IMR-90 (cell line): ENCODE results near the gene SLC22A16. TPM values are rescaled to one million over a fixed set of nuclear protein-coding genes. Genes with fewer than 3 reads are reported as not detected.

Experiments
- ATAC-seq: fragments of 200-7000 bp; cut with Tn5 transposase; 2 replicates; pipeline ENCODE4 v1.9.1; 2020; ENCODE audit warnings: low read depth, mild to moderate bottlenecking, moderate library complexity
- BruUV-seq: library from RNA; stranded (reverse); fragments of 400-500 nt; replicated peaks from 2 replicates; lab custom pipeline; 2021; lab: Mats Ljungman, UMichigan
- CTCF ChIA-PET: fragments of 300-600 bp; formaldehyde crosslinking; extraction: SDS; loops from one replicate; lab custom pipeline; 2021; ENCODE audit warnings: antibody characterized with exemption; lab: Yijun Ruan, JAX
- POLR2A ChIA-PET: fragments of 300-600 bp; sonication (Branson Sonifier 250); formaldehyde crosslinking; loops from one replicate; lab custom pipeline; 2022; ENCODE audit warnings: antibody characterized with exemption; ENCODE audit not compliant: unreplicated experiment; lab: Charles Lee
- DNase-seq: peaks from one replicate; pipeline ENCODE4 v3.0.0; 2013
- H2AFZ ChIP-seq: replicated peaks from 2 replicates; pipeline ENCODE3; 2013; ENCODE audit warnings: low read length, mild to moderate bottlenecking; ENCODE audit not compliant: poor library complexity
- H2AK5ac ChIP-seq: 2 replicates; pipeline ENCODE4 v1.6.1; 2013; ENCODE audit warnings: low read depth, low read length, inconsistent platforms
- H2AK9ac ChIP-seq: replicated peaks from 2 replicates; pipeline ENCODE3; 2013; ENCODE audit warnings: mild to moderate bottlenecking, low read depth, low read length, moderate library complexity; ENCODE audit not compliant: poor library complexity
- H2BK120ac ChIP-seq: 2 replicates; pipeline ENCODE4 v1.6.1; 2013; ENCODE audit warnings: low read depth, low read length, inconsistent platforms
- H2BK15ac ChIP-seq: 3 replicates; pipeline ENCODE4 v1.6.1; 2013; ENCODE audit warnings: low read depth, low read length, inconsistent platforms
- H2BK20ac ChIP-seq: 2 replicates; pipeline ENCODE4 v1.6.1; 2013; ENCODE audit warnings: low read depth, mild to moderate bottlenecking, inconsistent platforms, low read length, moderate library complexity
- H2BK5ac ChIP-seq: 2 replicates; pipeline ENCODE4 v1.6.1; 2013; ENCODE audit warnings: mild to moderate bottlenecking, low read depth, low read length, inconsistent platforms; ENCODE audit not compliant: poor library complexity, severe bottlenecking
- H3K14ac ChIP-seq: replicated peaks from 2 replicates; pipeline ENCODE4 v1.6.1; 2013; ENCODE audit warnings: low read depth, low read length, inconsistent platforms
- H3K18ac ChIP-seq: 2 replicates; pipeline ENCODE4 v1.6.1; 2013; ENCODE audit warnings: low read depth, low read length, control low read depth
- H3K23ac ChIP-seq: 2 replicates; pipeline ENCODE4 v1.6.1; 2013; ENCODE audit warnings: low read depth, low read length, inconsistent platforms
- H3K27ac ChIP-seq: 2 replicates; pipeline ENCODE4 v1.5.1; 2013; ENCODE audit warnings: mild to moderate bottlenecking, control low read depth, low read length; ENCODE audit not compliant: insufficient read depth
- H3K27me3 ChIP-seq: 2 replicates; pipeline ENCODE4 v1.6.1; 2013; ENCODE audit warnings: low read length; ENCODE audit not compliant: control insufficient read depth, insufficient read depth
- H3K36me3 ChIP-seq: 2 replicates; pipeline ENCODE4 v1.6.1; 2013; ENCODE audit warnings: low read length, mixed read lengths; ENCODE audit not compliant: control insufficient read depth, insufficient read depth
- H3K4ac ChIP-seq: 2 replicates; pipeline ENCODE4 v1.6.1; 2013; ENCODE audit warnings: low read depth, low read length, inconsistent platforms
- H3K4me1 ChIP-seq: 2 replicates; pipeline ENCODE4 v1.6.1; 2013; ENCODE audit warnings: low read length, mixed read lengths; ENCODE audit not compliant: control insufficient read depth, insufficient read depth
- H3K4me2 ChIP-seq: 2 replicates; pipeline ENCODE4 v1.6.1; 2013; ENCODE audit warnings: low read depth, mild to moderate bottlenecking, control low read depth, low read length, moderate library complexity
- H3K4me3 ChIP-seq: 2 replicates; pipeline ENCODE4 v1.5.1; 2013; ENCODE audit warnings: low read depth, mild to moderate bottlenecking, control low read depth, low read length, moderate library complexity; ENCODE audit not compliant: insufficient read depth
- H3K56ac ChIP-seq: 2 replicates; pipeline ENCODE4 v1.6.1; 2013; ENCODE audit warnings: low read length, inconsistent platforms; ENCODE audit not compliant: insufficient read depth; ENCODE audit errors: extremely low read depth
- H3K79me1 ChIP-seq, 2 experiments: 2 replicates each; pipeline ENCODE4 v1.6.1; 2013; ENCODE audit warnings: low read length in 2 of 2, inconsistent platforms in 1 of 2, low read depth in 1 of 2
- H3K9ac ChIP-seq: 2 replicates; pipeline ENCODE4 v1.6.1; 2013; ENCODE audit warnings: low read depth, low read length, control low read depth
- H3K9me1 ChIP-seq: 2 replicates; pipeline ENCODE4 v1.6.1; 2013; ENCODE audit warnings: low read length, inconsistent platforms; ENCODE audit not compliant: insufficient read depth
- H3K9me3 ChIP-seq: 2 replicates; pipeline ENCODE4 v1.6.1; 2013; ENCODE audit warnings: low read length; ENCODE audit not compliant: control insufficient read depth, insufficient read depth
- H4K20me1 ChIP-seq: 2 replicates; pipeline ENCODE4 v1.6.1; 2013; ENCODE audit warnings: low read length, inconsistent platforms; ENCODE audit not compliant: insufficient read depth
- H4K5ac ChIP-seq: 2 replicates; pipeline ENCODE4 v1.6.1; 2013; ENCODE audit warnings: mild to moderate bottlenecking, low read depth, low read length, control low read depth
- H4K8ac ChIP-seq, 2 experiments: 2 replicates each; pipeline ENCODE4 v1.6.1; 2013; ENCODE audit warnings: low read depth in 2 of 2, low read length in 2 of 2, control low read depth in 1 of 2, inconsistent platforms in 1 of 2
- H4K91ac ChIP-seq: 2 replicates; pipeline ENCODE4 v1.6.1; 2013; ENCODE audit warnings: low read depth, low read length, inconsistent platforms; ENCODE audit not compliant: insufficient read depth
- CTCF ChIP-seq: conservative IDR thresholded peaks from 2 replicates; pipeline ENCODE4 v1.5.1; 2012; ENCODE audit warnings: mild to moderate bottlenecking, low read depth, low read length, improper control_type of control experiment
- FOS ChIP-seq: fragments of 150-350 bp; IDR thresholded peaks from 2 replicates; pipeline ENCODE4 v1.6.1; 2016; ENCODE audit warnings: low read depth, low read length
- NFE2L2 ChIP-seq: fragments of 150-350 bp; IDR thresholded peaks from 2 replicates; pipeline ENCODE4 v1.6.1; 2016; ENCODE audit warnings: low read depth, mild to moderate bottlenecking, low read length
- POLR2A ChIP-seq: IDR thresholded peaks from 2 replicates; pipeline ENCODE4 v1.6.1; 2012; ENCODE audit warnings: mild to moderate bottlenecking, low read depth, low read length
- RAD21 ChIP-seq: IDR thresholded peaks from 2 replicates; pipeline ENCODE4 v1.6.1; 2012; ENCODE audit warnings: low read length, improper control_type of control experiment
- WGBS, 2 experiments: methylation state at CpG; one replicate each; pipeline versions ENCODE4 v1.1.5 to v1.1.7; 2013; ENCODE audit warnings: missing lambda C conversion rate in 2 of 2; ENCODE audit not compliant: insufficient read length in 1 of 2; ENCODE audit errors: extremely low coverage in 2 of 2; 5-methylcytosine and 5-hydroxymethylcytosine counted together
- dilution Hi-C: fragments of 300-500 bp; cut with HindIII; formaldehyde crosslinking; loops from one replicate; pipeline ENCODE4 v1.14.3; 2018; ENCODE audit warnings: low sequenced_read_pairs; ENCODE audit not compliant: unreplicated experiment
- in situ Hi-C: fragments of 300-500 bp; cut with MboI; formaldehyde crosslinking; loops from 3 replicates; pipeline ENCODE4 v1.14.3; 2019; ENCODE audit warnings: low sequenced_read_pairs, inconsistent platforms, mixed read lengths
- intact Hi-C: fragments of 100-400 bp; cut with micrococcal nuclease; formaldehyde crosslinking; loops from 2 replicates; pipeline ENCODE4 v1.10.0; 2022
- polyA plus RNA-seq, 3 experiments: library from polyadenylated mRNA; depleted of rRNA; stranded (reverse); fragments of >200 nt; gene quantifications; 2 replicates each; pipeline ENCODE4 v1.2.3, GENCODE V29; 2012; ENCODE audit warnings: low replicate concordance in 1 of 3
- total RNA-seq: library from RNA; depleted of rRNA; stranded (reverse); fragments of >200 nt; gene quantifications from 2 replicates; pipeline ENCODE4 v1.2.3, GENCODE V29; 2012
- TF ChIP-seq, protein P1 (sequence below): fragments of 150-350 bp; IDR thresholded peaks from 2 replicates; pipeline ENCODE4 v1.6.1; 2017; ENCODE audit warnings: mild to moderate bottlenecking, antibody characterized with exemption, low read length, low read depth

Gene SLC22A16
- total and polyA plus RNA-seq, 2 of the 4 experiments (the other 2 are of a cell fraction), result not detected

GRCh38 chr6:110467566-110468140, 8.8 kb downstream of the SLC22A16 start:
- no peak overlapping the region for H2BK20ac ChIP-seq
- DNase-seq (no peak), ATAC-seq (no peak)
- no peak overlapping the region for H4K5ac ChIP-seq
- H3K18ac ChIP-seq, result no peak overlapping the region
- no peak overlapping the region for H3K4me2 ChIP-seq
- BruUV-seq, result no TSS peak
- H3K23ac ChIP-seq, result no peak overlapping the region
- H3K79me1 ChIP-seq, result no peaks in the 10 kb centered on the region
- no peak overlapping the region for H4K8ac ChIP-seq
- in situ Hi-C loops (no loop called here), intact Hi-C loops (no loop called here), dilution Hi-C loops (no loop called here)
- ChIA-PET CTCF (no interaction called here), POLR2A (no interaction called here)
- H3K14ac ChIP-seq, result no peak overlapping the region
- no peak overlapping the region for H2BK120ac ChIP-seq
- H2BK15ac ChIP-seq, result no peak overlapping the region
- H2AK5ac ChIP-seq, result no peak overlapping the region
- peaks cover 12% of the 10 kb centered on the region for H3K27me3 ChIP-seq
- no peak overlapping the region for H2AK9ac ChIP-seq
- H3K4me1 ChIP-seq, result no peaks in the 10 kb centered on the region
- H3K27ac ChIP-seq, result no peak overlapping the region
- H3K9me1 ChIP-seq, result no peaks in the 10 kb centered on the region
- H3K4ac ChIP-seq, result no peak overlapping the region
- no peak overlapping the region for H4K91ac ChIP-seq
- no peak overlapping the region for H2AFZ ChIP-seq
- H3K56ac ChIP-seq, result no peak overlapping the region
- no CpG with 5 or more reads among the region's 1 CpG for WGBS, 2 experiments
- H4K20me1 ChIP-seq, result no peaks in the 10 kb centered on the region
- H2BK5ac ChIP-seq, result no peak overlapping the region
- no peaks in the 10 kb centered on the region for H3K36me3 ChIP-seq
- H3K9ac ChIP-seq, result no peak overlapping the region
- no peak for TF ChIP-seq POLR2A
- no peak for TF ChIP-seq FOS
- no peak for TF ChIP-seq RAD21
- no peak for TF ChIP-seq NFE2L2
- no peak for TF ChIP-seq CTCF
- TF ChIP-seq, protein P1, sequence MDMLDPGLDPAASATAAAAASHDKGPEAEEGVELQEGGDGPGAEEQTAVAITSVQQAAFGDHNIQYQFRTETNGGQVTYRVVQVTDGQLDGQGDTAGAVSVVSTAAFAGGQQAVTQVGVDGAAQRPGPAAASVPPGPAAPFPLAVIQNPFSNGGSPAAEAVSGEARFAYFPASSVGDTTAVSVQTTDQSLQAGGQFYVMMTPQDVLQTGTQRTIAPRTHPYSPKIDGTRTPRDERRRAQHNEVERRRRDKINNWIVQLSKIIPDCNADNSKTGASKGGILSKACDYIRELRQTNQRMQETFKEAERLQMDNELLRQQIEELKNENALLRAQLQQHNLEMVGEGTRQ, result no peak
- H3K9me3 ChIP-seq, result no peaks in the 10 kb centered on the region
- no peak overlapping the region for H3K4me3 ChIP-seq
